Measurements from ENCODE around the gene LEMD3.

The LEMD3 gene

GRCh38 chr12:65208964-65209654, 39.7 kb downstream of the LEMD3 start:
- no peak for DNase-seq

GRCh38 chr12:65209655-65210043, 40.3 kb downstream of the LEMD3 start:
- DNase-seq = no peak

- no peak for DNase-seq
Measured at GRCh38 chr12:65217086-65217485, 47.7 kb downstream of the LEMD3 start.

- no peak for DNase-seq
Measured at GRCh38 chr12:65220761-65221160, 51.4 kb downstream of the LEMD3 start.

- no peak for DNase-seq
Measured at GRCh38 chr12:65229441-65229840, 60.1 kb downstream of the LEMD3 start.

DNA sequence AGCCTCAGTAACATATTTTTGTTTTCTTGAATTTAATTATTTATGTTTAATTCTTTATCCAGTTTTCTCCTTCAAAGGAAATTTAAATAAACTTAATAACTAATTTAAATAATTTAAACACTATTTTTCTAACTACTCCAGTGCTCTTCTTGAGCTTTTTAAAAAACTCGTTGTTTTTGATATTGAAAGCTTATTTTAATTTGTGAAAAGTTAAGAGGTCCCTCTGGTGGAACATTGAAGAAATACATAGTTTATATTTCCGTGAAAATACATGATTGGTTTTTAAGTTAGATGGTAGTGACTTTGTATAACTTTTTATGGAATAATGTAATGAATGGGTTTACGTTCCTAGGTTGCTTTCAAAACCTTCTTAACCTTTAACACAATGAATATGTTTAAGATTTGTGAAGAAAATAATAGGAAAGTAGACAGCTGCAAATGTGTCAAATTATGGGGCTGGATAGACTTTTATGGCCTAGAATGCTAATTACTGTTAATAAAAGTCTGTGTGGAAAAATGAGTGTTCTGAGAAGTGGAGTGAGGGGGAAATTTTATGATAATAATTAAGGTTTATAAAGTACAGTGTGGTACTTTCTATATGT, 63.2 kb downstream of the LEMD3 start:
- DNase-seq = no peak

DNA sequence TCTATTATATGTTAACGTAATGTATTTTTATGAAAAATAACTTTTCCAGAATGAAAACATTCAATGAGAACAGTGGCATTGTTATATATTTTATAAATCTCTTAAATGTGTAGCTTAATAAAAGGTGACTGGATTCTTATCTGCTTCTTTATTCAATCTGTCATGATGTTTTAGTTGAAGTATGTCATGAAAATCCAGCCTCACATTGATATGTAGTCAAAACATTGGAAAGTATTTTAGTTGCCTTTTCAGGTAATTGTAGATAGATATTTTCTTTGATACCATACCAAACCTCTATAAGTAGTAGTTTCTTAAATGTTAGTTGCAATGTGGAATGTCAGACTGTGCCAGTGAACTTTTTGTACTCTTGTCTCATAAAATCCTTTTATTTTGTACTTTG, 67.8 kb downstream of the LEMD3 start:
- no peak for DNase-seq

DNA sequence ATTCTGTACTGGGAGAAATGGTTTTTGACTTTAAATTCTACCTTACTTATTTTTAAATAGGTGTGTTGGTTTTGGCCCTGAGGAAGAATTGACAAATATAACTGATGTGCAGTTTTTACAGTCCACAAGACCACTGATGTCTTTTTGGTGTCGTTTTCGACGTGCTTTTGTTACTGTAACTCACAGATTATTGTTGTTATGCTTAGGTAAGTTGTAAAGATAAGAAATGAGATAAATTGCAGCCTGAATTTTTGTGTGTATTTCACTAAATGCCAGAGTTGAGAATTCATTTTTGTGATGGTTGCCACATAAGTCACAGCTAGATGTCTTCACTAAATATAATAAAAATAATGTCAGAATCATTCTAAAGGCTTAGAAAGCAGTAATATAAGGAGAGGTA, 69.2 kb downstream of the LEMD3 start:
- DNase-seq = no peak

DNA sequence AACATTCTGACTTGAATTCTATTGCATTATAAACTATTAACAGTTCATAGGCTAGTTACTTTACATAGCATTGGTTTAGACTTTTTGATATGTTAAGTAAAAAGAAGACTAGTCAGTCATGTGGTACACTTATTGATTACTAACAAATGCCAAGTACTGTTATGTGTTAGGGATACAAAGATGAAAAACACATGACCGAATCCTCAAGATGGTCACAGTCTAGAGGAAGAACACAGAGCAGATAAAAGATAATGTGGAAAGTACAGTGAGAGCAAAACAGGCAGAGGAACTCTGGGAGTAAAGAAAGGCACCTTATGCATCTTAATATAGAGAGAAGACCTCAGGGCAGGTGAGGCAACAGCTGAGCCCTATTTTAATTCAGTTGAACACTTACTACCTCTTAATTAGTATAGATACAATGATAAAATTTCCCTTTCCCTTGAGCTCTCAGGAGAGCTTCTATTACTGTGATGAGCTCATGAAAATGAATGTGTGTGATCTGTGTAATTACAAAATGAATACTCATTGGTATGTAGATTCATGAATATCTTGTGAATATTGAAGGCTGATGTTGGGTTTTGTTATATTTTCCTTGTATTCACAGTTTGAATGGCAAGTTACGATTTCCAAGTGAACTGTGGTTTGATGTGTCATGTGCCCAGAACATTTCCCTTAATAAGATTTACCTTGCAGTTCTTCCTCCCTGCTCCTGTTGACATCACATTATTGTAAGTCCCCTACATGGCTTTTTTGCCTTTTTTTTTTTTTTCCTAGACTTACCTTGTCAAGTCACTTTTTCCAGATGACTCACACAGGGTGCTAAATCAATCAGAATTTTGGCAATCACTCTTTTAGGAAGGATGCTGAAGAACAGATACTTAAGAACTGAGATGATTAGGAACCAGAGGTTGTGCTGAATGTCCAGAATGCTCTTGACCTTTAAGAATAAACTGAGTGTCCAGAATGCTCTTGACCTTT, 79.6 kb downstream of the LEMD3 start:
- DNase-seq = no peak

DNA sequence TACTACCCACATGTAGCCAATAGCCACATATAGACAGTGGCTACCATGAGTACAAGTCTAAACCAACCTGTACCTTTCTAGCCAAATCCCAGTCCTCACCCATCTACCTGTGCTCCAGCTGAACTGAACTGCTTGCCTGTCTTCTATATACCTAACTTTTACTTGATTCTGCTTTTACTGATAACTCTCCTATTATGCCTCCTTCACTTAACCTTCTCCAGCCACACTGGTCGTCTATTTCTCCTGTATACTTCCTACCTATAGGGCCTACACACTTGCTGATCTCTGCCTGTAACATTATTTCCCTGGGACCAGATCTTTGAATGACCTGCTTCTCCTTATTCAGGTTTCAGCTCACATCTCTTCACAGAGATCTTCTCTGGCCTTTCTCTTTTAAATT, 83.1 kb downstream of the LEMD3 start:
- no peak for DNase-seq

DNA sequence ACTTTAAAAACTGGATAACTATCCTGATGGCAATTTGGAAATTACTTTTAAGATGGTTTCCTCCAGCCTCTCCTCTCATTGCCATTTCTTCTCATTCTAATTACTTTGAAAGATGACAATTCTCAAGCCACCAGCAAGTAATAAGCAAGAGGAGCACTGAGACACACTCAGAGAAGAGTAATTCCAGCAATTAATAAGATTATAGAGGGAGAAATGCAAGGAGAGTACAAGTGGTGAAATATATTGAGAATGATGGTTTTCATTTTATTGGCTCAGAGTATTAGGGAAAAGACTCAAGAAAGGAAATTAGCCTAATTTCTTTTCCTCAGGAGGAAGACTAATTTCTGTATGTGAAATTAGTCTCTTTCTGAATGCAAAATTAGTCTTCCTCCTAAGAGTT, 88.6 kb downstream of the LEMD3 start:
- no peak for DNase-seq

DNA sequence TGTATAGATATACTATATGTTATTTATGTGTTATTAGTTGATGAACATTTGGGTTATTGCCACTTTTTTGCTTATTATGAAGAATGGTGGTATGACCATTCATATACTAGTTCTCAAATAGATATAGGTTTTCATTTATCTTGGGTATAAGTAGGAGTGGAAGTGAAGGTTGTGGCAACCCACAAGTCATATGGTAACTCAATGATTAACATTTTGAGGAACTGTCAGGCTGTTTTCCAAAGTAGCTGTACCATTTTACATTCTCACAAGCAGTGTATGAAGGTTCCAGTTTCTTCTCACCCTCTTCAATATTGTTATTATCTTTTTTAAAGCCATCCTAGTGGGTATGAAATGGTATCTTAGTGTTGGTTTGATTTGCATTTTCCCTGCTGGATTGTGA, 90.1 kb downstream of the LEMD3 start:
- DNase-seq = no peak

GRCh38 chr12:65263777-65264176, 94.4 kb downstream of the LEMD3 start:
- no peak for DNase-seq

DNA sequence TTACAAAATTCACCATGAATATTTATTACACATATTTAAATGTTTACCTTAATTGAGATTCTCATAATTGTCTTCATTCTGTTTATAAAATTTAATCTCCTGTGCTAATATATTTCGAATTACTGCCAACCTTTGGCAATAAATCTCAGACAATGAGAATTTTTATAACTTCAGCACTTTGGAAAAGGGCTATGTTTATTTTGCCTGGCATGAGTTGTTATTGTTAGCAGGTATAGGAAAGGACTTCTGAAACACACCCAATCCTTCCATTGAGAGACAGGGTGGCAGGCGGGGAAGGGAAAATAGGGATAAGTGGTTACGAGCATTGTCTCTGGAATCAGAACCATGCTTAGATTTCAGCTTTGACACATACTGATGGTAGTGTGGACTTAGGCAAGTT, 97.0 kb downstream of the LEMD3 start:
- DNase-seq = no peak

- no peak for DNase-seq
Measured at GRCh38 chr12:65269603-65270002, 100.2 kb downstream of the LEMD3 start.

- DNase-seq = no peak
Measured at GRCh38 chr12:65274602-65275272, 105.4 kb downstream of the LEMD3 start.

DNA sequence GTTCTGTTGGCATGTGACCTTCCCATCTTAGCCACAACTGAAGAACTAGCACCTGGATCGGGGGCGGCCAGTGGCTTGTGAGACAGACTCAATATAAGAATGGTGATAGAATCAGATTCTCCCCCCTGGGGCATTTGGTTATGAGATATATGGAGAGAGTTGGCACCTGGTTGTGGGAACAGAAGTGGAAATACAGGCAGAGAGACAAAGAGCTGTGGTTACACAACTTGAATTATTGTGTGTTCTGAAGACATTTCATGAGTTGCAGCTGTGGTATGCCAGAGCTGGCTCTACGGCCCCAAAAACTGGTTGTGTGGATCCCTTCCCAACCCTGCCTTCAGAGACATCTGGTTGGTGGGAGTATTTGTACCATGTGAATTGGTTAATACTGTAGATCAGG, 106.2 kb downstream of the LEMD3 start:
- no peak for DNase-seq

GRCh38 chr12:65276916-65277530, 107.6 kb downstream of the LEMD3 start:
- DNase-seq = no peak

- no peak for DNase-seq
Measured at GRCh38 chr12:65277994-65278575, 108.7 kb downstream of the LEMD3 start.

DNA sequence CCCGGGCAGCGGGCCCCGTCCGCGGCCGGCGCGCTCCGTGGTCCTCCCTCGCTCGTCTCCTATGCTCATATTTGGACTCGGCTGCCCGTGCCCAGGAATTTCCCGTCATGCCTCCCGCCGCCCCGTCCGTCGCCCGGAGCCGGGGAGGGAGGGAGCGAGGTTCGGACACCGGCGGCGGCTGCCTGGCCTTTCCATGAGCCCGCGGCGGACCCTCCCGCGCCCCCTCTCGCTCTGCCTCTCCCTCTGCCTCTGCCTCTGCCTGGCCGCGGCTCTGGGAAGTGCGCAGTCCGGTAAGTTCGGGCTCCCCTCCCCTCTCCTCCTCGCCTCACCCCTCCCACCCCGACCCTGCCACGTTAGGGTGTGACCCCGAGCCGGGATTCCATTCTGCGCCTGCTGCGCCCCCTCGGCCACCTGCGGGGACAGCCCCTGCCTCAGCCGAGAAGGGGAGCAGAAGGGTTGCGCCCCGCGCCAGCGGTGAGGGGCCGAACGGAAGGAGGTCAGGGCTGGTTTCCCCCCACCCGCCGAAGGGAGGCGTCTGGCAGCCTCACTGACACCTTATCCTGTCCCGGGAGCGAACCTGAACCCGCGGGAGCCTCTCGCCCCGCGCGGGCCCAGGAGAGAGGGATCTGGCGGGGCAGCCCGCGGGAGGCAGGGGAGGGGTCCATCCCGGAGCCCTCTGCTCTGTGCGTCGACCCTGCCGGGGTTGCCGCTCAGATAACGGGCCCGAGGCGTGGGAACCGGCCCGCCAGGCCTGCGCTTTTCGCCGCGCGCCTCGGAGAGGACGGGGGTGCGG, 109.4 kb downstream of the LEMD3 start, which contains the start of gene MSRB3:
Gene MSRB3 (plus strand): TSS at position 108 of the 793 bp plus-strand sequence. CDS start 29,897 bp downstream, outside the sequence.
- no peak for DNase-seq

- no peak for DNase-seq
Measured at GRCh38 chr12:65279369-65280112, 110.2 kb downstream of the LEMD3 start.
